SK-N-SH (cell line): Measurements from ENCODE around the gene GPSM3. TPM values are rescaled to one million over a fixed set of nuclear protein-coding genes. Genes with fewer than 3 reads are reported as not detected.

Experiments
- CTCF ChIA-PET: fragments of 300-600, 350-600 bp; formaldehyde crosslinking; extraction: SDS; loops from one replicate; lab custom pipeline; 2021; lab: Yijun Ruan, JAX
- POLR2A ChIA-PET: fragments of 350-600 bp; sonication (Branson Sonifier 250); formaldehyde crosslinking; extraction: SDS; loops from one replicate; lab custom pipeline; 2020; ENCODE audit warnings: antibody characterized with exemption, inconsistent platforms; lab: Yijun Ruan, JAX
- DNase-seq: peaks from one replicate; pipeline ENCODE4 v3.0.0; 2012
- H2AFZ ChIP-seq: fragments of 200-600 bp; sonication (generic); 2 replicates; pipeline ENCODE4 v1.8.1; 2016; ENCODE audit warnings: antibody characterized with exemption, mild to moderate bottlenecking, low read depth
- H3F3A ChIP-seq: fragments of 200-600 bp; sonication (generic); replicated peaks from 2 replicates; pipeline ENCODE3; 2016; ENCODE audit warnings: antibody characterized with exemption, mild to moderate bottlenecking; ENCODE audit not compliant: insufficient read depth
- H3K27ac ChIP-seq, 2 experiments: fragments of 200-500 bp in 1 of 2; fragments of 200-600 bp in 1 of 2; sonication (Bioruptor generic) in 1 of 2; sonication (generic), shearing (Covaris generic) in 1 of 2; 2 replicates each; pipeline versions ENCODE4 v1.5.1 to v1.6.1; 2014 to 2016; ENCODE audit warnings: low read depth in 2 of 2, inconsistent platforms in 1 of 2, low read length in 1 of 2, mild to moderate bottlenecking in 1 of 2, mixed read lengths in 1 of 2
- H3K27me3 ChIP-seq: fragments of 200-600 bp; sonication (generic), shearing (Covaris generic); 2 replicates; pipeline ENCODE4 v1.6.1; 2016; ENCODE audit warnings: mixed run types; ENCODE audit not compliant: insufficient read depth
- H3K36me3 ChIP-seq, 2 experiments: fragments of 200-500 bp in 1 of 2; fragments of 200-600 bp in 1 of 2; sonication (Bioruptor generic) in 1 of 2; sonication (generic) in 1 of 2; replicated peaks in 1 of 2; 2 replicates each; pipeline versions ENCODE3 to v1.5.1; 2014 to 2016; ENCODE audit warnings: low read length in 1 of 2, mild to moderate bottlenecking in 1 of 2; ENCODE audit not compliant: insufficient read depth in 2 of 2, control insufficient read depth in 1 of 2
- H3K4me1 ChIP-seq, 2 experiments: fragments of 200-500 bp in 1 of 2; fragments of 200-600 bp in 1 of 2; sonication (Bioruptor generic) in 1 of 2; sonication (generic), shearing (Covaris generic) in 1 of 2; 2 replicates each; pipeline versions ENCODE4 v1.5.1 to v1.6.1; 2014 to 2016; ENCODE audit warnings: low read depth in 1 of 2, low read length in 1 of 2, mixed run types in 1 of 2; ENCODE audit not compliant: insufficient read depth in 2 of 2, control insufficient read depth in 1 of 2
- H3K4me2 ChIP-seq: fragments of 200-600 bp; sonication (generic), shearing (Covaris generic); 2 replicates; pipeline ENCODE4 v1.6.1; 2017; ENCODE audit warnings: mixed run types
- H3K4me3 ChIP-seq, 2 experiments: fragments of 200-500 bp in 1 of 2; fragments of 200-600 bp in 1 of 2; sonication (Bioruptor generic) in 1 of 2; sonication (generic), shearing (Covaris generic) in 1 of 2; 2 replicates each; pipeline versions ENCODE4 v1.5.1 to v1.8.1; 2014 to 2016; ENCODE audit warnings: low read depth in 2 of 2, inconsistent platforms in 1 of 2, low read length in 1 of 2, mild to moderate bottlenecking in 1 of 2, mixed read lengths in 1 of 2, moderate library complexity in 1 of 2
- H3K79me2 ChIP-seq: fragments of 200-600 bp; sonication (generic); 2 replicates; pipeline ENCODE4 v1.8.1; 2017; ENCODE audit warnings: mild to moderate bottlenecking; ENCODE audit not compliant: insufficient read depth
- H3K9ac ChIP-seq: fragments of 200-600 bp; sonication (generic); 2 replicates; pipeline ENCODE4 v1.6.1; 2017; ENCODE audit warnings: mixed run types
- H3K9me2 ChIP-seq: fragments of 200-600 bp; sonication (generic); 2 replicates; pipeline ENCODE4 v1.6.1; 2017; ENCODE audit warnings: mixed run types
- H3K9me3 ChIP-seq: fragments of 200-600 bp; sonication (generic); 2 replicates; pipeline ENCODE4 v1.6.1; 2017; ENCODE audit warnings: mixed run types, mild to moderate bottlenecking, moderate library complexity
- H4K20me1 ChIP-seq: fragments of 200-600 bp; sonication (generic); 2 replicates; pipeline ENCODE4 v1.6.1; 2017; ENCODE audit warnings: mild to moderate bottlenecking, mixed run types; ENCODE audit not compliant: insufficient read depth
- CHD2 ChIP-seq: fragments of 150-350 bp; IDR thresholded peaks from 2 replicates; pipeline ENCODE4 v1.6.1; 2018; ENCODE audit warnings: low read length; ENCODE audit not compliant: partially characterized antibody
- EZH2phosphoT487 ChIP-seq: fragments of 200-600 bp; sonication (generic); IDR thresholded peaks from 2 replicates; pipeline ENCODE4 v1.6.1; 2017; ENCODE audit warnings: low read depth, mixed run types, mild to moderate bottlenecking, antibody characterized with exemption, moderate library complexity, borderline replicate concordance
- GABPA ChIP-seq: IDR thresholded peaks from 2 replicates; pipeline ENCODE4 v1.4.0; 2012; ENCODE audit warnings: low read depth, mild to moderate bottlenecking
- MEF2A ChIP-seq: IDR thresholded peaks from 2 replicates; pipeline ENCODE4 v1.4.0; 2012; ENCODE audit warnings: low read depth, borderline replicate concordance
- NFIC ChIP-seq: IDR thresholded peaks from 2 replicates; pipeline ENCODE4 v1.4.0; 2012; ENCODE audit warnings: borderline replicate concordance
- NRF1 ChIP-seq: IDR thresholded peaks from 2 replicates; pipeline ENCODE4 v1.6.1; 2012; ENCODE audit warnings: low read depth, mild to moderate bottlenecking, low read length
- POLR2AphosphoS5 ChIP-seq: IDR thresholded peaks from 2 replicates; pipeline ENCODE4 v1.6.1; 2012; ENCODE audit warnings: low read depth, low read length
- RCOR1 ChIP-seq: fragments of 150-350 bp; IDR thresholded peaks from 2 replicates; pipeline ENCODE4 v1.6.1; 2017; ENCODE audit warnings: antibody characterized with exemption, low read length
- SIN3A ChIP-seq: IDR thresholded peaks from 2 replicates; pipeline ENCODE4 v1.6.1; 2012; ENCODE audit warnings: low read depth, mild to moderate bottlenecking, low read length, moderate library complexity, borderline replicate concordance
- TEAD4 ChIP-seq: IDR thresholded peaks from 2 replicates; pipeline ENCODE4 v1.4.0; 2012; ENCODE audit warnings: mild to moderate bottlenecking, borderline replicate concordance; ENCODE audit not compliant: insufficient read depth
- WGBS: methylation state at CpG from one replicate; pipeline ENCODE4 v1.1.6; 2017; ENCODE audit warnings: low lambda C conversion rate; 5-methylcytosine and 5-hydroxymethylcytosine counted together
- polyA plus RNA-seq, 3 experiments: library from polyadenylated mRNA; depleted of rRNA; stranded (reverse); fragments of >200 nt; gene quantifications; 2 replicates each; pipeline ENCODE4 v1.2.3, GENCODE V29; 2012
- TF ChIP-seq, protein P1 (sequence below): IDR thresholded peaks from 2 replicates; pipeline ENCODE4 v1.4.0; 2012; ENCODE audit warnings: low read depth, borderline replicate concordance
- TF ChIP-seq, protein P2 (sequence below): IDR thresholded peaks from 2 replicates; pipeline ENCODE4 v1.6.1; 2012; ENCODE audit warnings: mild to moderate bottlenecking, low read depth, low read length, moderate library complexity
- TF ChIP-seq, protein P3 (sequence below): fragments of 150-350 bp; IDR thresholded peaks from 2 replicates; pipeline ENCODE4 v1.6.1; 2017; ENCODE audit warnings: antibody characterized with exemption, low read length, low read depth, borderline replicate concordance
- TF ChIP-seq, protein P4 (sequence below): fragments of 200-600 bp; sonication (generic); IDR thresholded peaks from 2 replicates; pipeline ENCODE4 v1.6.1; 2017; ENCODE audit warnings: antibody characterized with exemption, mild to moderate bottlenecking, moderate library complexity
- TF ChIP-seq, protein P5 (sequence below): IDR thresholded peaks from 2 replicates; pipeline ENCODE4 v1.4.0; 2012; ENCODE audit warnings: low read depth, borderline replicate concordance

Gene GPSM3
- polyA plus RNA-seq, 1 of the 3 experiments (the other 2 are of a cell fraction), result 1.5 TPM

DNA sequence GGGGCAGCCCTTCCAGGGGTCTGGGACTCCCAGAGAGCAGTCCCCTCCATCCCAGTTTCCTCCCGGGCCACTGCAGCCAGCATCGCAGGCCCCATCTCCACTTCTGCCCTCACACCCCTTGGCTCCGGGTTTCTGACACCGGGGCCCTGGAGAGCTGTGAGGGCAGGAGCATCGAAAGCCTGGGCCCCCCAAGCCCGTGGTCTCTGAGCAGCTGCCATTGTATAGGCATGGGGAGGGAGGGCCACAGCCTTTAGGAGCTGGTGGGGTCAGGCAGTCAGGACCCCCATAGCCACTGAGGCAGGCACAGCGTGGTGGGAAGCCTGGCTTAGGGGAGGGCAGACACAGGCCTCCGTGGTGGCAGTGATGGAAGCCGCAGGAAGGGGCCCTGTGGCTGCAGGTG, 9.7 kb upstream of the GPSM3 start:
- H3K9me2 ChIP-seq, result no peaks in the 10 kb centered on the region
- no peaks in the 10 kb centered on the region for H3K79me2 ChIP-seq
- POLR2A ChIA-PET, result no interaction called here
- H3K4me3 ChIP-seq, result no peak overlapping the region
- peaks cover under 1% of the 10 kb centered on the region for H3F3A ChIP-seq
- no peak overlapping the region for H3K27ac ChIP-seq
- H4K20me1 ChIP-seq, result no peaks in the 10 kb centered on the region
- no peak overlapping the region for H3K9ac ChIP-seq
- no peak for DNase-seq
- no peak overlapping the region for H3K4me2 ChIP-seq
- H3K4me1 ChIP-seq, result peaks cover under 1 to 3% of the 10 kb centered on the region in 2 experiments; a peak in 1 of 4 replicates
- no peaks in the 10 kb centered on the region for H3K9me3 ChIP-seq
- WGBS, result 39% methylated on average over 9 of the region's 9 CpGs
- CTCF ChIA-PET, result no interaction called here
- peaks cover 17% of the 10 kb centered on the region; the same call in 1 of the 2 replicates for H3K27me3 ChIP-seq
- no peak overlapping the region for H2AFZ ChIP-seq
- TF ChIP-seq CHD2 (no peak), EZH2phosphoT487 (no peak)
- no peaks in the 10 kb centered on the region for H3K36me3 ChIP-seq

DNA sequence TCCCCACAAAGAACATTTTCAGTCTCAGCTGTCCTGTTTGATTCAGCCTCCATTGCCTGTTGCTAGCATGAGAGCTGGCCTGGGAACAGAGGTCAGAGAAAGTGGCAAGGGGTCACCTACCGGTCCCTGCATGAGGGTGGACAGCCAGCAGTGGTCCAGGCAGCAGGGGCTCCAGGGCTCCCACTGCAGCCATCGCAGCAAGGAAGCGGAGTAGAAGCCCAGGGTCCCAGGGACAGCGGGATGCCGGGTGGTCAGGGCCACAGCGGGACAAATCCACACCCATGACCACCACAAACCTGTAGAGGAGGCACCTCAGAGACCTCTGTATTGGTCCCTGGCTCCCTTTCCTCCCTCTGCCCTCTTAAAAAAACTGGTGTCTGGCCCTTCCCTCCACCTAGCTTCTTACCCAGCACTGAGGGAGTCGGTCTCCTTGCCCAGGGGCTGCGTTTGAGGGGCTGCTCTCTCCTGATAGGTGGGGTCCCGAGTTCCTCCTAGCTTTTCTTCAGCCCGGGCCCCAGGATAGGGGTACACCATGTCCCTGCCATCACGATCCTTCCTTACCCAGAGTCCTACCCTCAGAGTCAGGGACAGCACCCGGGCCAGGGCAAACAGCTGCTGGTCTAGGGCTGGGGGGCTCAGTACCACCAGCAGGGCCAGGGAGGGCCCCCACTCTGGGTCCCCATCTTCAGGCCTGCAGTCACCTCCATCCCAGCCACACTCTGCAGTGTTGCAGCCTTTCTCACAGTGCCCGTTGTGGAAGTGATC, 8.4 kb upstream of the GPSM3 start:
- no peak for DNase-seq
- peaks cover 10% of the 10 kb centered on the region for H3F3A ChIP-seq
- no peaks in the 10 kb centered on the region for H3K9me3 ChIP-seq
- no peak overlapping the region for H2AFZ ChIP-seq
- no peak overlapping the region for H3K4me3 ChIP-seq
- H3K4me2 ChIP-seq, result no peak overlapping the region
- 17% methylated on average over 4 of the region's 13 CpGs for WGBS
- peaks cover 17% of the 10 kb centered on the region; the same call in 1 of the 2 replicates for H3K27me3 ChIP-seq
- no peaks in the 10 kb centered on the region for H3K79me2 ChIP-seq
- no peak overlapping the region for H3K9ac ChIP-seq
- H3K36me3 ChIP-seq, result no peaks in the 10 kb centered on the region
- H3K4me1 ChIP-seq, result peaks cover 6 to 9% of the 10 kb centered on the region in 2 experiments; a peak in 1 of 4 replicates
- H3K27ac ChIP-seq, result no peak overlapping the region
- POLR2A ChIA-PET, result no interaction called here
- TF ChIP-seq, protein P1, sequence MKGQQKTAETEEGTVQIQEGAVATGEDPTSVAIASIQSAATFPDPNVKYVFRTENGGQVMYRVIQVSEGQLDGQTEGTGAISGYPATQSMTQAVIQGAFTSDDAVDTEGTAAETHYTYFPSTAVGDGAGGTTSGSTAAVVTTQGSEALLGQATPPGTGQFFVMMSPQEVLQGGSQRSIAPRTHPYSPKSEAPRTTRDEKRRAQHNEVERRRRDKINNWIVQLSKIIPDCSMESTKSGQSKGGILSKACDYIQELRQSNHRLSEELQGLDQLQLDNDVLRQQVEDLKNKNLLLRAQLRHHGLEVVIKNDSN, result no peak
- no peak for TF ChIP-seq TEAD4
- TF ChIP-seq, protein P2, sequence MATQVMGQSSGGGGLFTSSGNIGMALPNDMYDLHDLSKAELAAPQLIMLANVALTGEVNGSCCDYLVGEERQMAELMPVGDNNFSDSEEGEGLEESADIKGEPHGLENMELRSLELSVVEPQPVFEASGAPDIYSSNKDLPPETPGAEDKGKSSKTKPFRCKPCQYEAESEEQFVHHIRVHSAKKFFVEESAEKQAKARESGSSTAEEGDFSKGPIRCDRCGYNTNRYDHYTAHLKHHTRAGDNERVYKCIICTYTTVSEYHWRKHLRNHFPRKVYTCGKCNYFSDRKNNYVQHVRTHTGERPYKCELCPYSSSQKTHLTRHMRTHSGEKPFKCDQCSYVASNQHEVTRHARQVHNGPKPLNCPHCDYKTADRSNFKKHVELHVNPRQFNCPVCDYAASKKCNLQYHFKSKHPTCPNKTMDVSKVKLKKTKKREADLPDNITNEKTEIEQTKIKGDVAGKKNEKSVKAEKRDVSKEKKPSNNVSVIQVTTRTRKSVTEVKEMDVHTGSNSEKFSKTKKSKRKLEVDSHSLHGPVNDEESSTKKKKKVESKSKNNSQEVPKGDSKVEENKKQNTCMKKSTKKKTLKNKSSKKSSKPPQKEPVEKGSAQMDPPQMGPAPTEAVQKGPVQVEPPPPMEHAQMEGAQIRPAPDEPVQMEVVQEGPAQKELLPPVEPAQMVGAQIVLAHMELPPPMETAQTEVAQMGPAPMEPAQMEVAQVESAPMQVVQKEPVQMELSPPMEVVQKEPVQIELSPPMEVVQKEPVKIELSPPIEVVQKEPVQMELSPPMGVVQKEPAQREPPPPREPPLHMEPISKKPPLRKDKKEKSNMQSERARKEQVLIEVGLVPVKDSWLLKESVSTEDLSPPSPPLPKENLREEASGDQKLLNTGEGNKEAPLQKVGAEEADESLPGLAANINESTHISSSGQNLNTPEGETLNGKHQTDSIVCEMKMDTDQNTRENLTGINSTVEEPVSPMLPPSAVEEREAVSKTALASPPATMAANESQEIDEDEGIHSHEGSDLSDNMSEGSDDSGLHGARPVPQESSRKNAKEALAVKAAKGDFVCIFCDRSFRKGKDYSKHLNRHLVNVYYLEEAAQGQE, result no peak
- no peak for TF ChIP-seq GABPA
- TF ChIP-seq SIN3A, result no peak
- TF ChIP-seq MEF2A, result no peak
- TF ChIP-seq, protein P3, sequence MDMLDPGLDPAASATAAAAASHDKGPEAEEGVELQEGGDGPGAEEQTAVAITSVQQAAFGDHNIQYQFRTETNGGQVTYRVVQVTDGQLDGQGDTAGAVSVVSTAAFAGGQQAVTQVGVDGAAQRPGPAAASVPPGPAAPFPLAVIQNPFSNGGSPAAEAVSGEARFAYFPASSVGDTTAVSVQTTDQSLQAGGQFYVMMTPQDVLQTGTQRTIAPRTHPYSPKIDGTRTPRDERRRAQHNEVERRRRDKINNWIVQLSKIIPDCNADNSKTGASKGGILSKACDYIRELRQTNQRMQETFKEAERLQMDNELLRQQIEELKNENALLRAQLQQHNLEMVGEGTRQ, result no peak
- TF ChIP-seq, protein P4, sequence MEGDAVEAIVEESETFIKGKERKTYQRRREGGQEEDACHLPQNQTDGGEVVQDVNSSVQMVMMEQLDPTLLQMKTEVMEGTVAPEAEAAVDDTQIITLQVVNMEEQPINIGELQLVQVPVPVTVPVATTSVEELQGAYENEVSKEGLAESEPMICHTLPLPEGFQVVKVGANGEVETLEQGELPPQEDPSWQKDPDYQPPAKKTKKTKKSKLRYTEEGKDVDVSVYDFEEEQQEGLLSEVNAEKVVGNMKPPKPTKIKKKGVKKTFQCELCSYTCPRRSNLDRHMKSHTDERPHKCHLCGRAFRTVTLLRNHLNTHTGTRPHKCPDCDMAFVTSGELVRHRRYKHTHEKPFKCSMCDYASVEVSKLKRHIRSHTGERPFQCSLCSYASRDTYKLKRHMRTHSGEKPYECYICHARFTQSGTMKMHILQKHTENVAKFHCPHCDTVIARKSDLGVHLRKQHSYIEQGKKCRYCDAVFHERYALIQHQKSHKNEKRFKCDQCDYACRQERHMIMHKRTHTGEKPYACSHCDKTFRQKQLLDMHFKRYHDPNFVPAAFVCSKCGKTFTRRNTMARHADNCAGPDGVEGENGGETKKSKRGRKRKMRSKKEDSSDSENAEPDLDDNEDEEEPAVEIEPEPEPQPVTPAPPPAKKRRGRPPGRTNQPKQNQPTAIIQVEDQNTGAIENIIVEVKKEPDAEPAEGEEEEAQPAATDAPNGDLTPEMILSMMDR, result no peak
- no peak for TF ChIP-seq NFIC
- TF ChIP-seq POLR2AphosphoS5, result no peak
- no peak for TF ChIP-seq NRF1
- TF ChIP-seq, protein P5, sequence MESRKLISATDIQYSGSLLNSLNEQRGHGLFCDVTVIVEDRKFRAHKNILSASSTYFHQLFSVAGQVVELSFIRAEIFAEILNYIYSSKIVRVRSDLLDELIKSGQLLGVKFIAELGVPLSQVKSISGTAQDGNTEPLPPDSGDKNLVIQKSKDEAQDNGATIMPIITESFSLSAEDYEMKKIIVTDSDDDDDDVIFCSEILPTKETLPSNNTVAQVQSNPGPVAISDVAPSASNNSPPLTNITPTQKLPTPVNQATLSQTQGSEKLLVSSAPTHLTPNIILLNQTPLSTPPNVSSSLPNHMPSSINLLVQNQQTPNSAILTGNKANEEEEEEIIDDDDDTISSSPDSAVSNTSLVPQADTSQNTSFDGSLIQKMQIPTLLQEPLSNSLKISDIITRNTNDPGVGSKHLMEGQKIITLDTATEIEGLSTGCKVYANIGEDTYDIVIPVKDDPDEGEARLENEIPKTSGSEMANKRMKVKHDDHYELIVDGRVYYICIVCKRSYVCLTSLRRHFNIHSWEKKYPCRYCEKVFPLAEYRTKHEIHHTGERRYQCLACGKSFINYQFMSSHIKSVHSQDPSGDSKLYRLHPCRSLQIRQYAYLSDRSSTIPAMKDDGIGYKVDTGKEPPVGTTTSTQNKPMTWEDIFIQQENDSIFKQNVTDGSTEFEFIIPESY, result no peak
- TF ChIP-seq RCOR1, result no peak
- CTCF ChIA-PET, result no interaction called here
- H3K9me2 ChIP-seq, result no peaks in the 10 kb centered on the region
- H4K20me1 ChIP-seq, result no peaks in the 10 kb centered on the region
